GM12878 (cell line): Measurements from ENCODE around the gene OAF.

Experiments used
- POLR2AphosphoS5 ChIP-seq: IDR thresholded peaks from 2 replicates; pipeline ENCODE4 v1.6.1; 2011; ENCODE audit warnings: mild to moderate bottlenecking, low read length, inconsistent platforms
- SIN3A ChIP-seq: IDR thresholded peaks from 2 replicates; pipeline ENCODE4 v1.6.1; 2012; ENCODE audit warnings: low read depth, low read length, improper control_type of control experiment
- SP1 ChIP-seq: IDR thresholded peaks from one replicate; pipeline ENCODE4 v1.6.1; 2011; ENCODE audit warnings: low read depth, low read length
- SPI1 ChIP-seq: IDR thresholded peaks from 2 replicates; pipeline ENCODE4 v1.6.1; 2011; ENCODE audit warnings: low read depth, mild to moderate bottlenecking, low read length, moderate library complexity, borderline replicate concordance; ENCODE audit not compliant: insufficient read depth
- TAF1 ChIP-seq: IDR thresholded peaks from 2 replicates; pipeline ENCODE4 v1.6.1; 2011; ENCODE audit warnings: mild to moderate bottlenecking, low read depth, low read length, borderline replicate concordance
- USF2 ChIP-seq: IDR thresholded peaks from 2 replicates; pipeline ENCODE4 v1.6.1; 2011; ENCODE audit warnings: low read depth, low read length, improper control_type of control experiment, borderline replicate concordance
- TF ChIP-seq, protein P1 (sequence below), 3 experiments: IDR thresholded peaks in 2 of 3; conservative IDR thresholded peaks in 1 of 3; 2 replicates each; pipeline ENCODE4 v1.5.1; 2011; ENCODE audit warnings: low read depth in 3 of 3, low read length in 3 of 3, mild to moderate bottlenecking in 3 of 3, control low read depth in 2 of 3, moderate library complexity in 2 of 3, inconsistent platforms in 1 of 3, mixed read lengths in 1 of 3; ENCODE audit not compliant: control insufficient read depth in 2 of 3, insufficient read depth in 1 of 3; ENCODE audit errors: extremely low read depth in 1 of 3

DNA sequence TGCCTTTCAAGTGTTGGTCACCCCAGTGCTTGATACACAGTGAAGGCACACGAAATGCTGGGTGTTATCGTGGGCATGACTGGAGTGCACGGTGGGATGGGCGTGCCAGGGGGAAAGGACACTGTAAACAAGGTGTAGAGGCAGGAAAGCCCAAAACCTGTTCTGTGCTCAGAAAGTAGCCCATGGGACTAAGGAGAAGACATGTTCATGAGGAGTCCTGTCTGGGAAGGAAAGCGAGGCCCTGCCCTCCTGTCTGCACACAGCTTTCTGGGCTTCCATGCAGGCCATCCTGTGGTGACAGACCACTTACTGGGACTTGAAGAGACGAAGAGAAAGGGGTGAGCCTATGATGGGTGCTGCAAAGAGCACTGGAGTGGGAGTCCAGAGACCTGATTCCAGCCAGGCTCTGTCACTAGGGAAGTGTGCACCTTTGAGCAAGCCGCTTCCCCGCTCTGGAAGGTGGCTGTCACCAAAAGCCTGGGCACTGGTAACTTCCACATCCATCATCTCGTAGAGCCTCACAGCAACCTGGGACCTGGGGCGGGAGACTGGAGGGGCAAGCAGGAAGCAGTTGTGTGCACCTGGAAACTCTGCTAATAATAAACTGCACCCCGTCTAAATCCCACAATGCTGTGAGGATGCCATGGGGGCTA, 28.3 kb downstream of the OAF start:
- TF ChIP-seq SPI1 (no peak), POLR2AphosphoS5 (no peak), USF2 (no peak), SP1 (no peak), TAF1 (no peak), SIN3A (no peak)
- TF ChIP-seq, protein P1, sequence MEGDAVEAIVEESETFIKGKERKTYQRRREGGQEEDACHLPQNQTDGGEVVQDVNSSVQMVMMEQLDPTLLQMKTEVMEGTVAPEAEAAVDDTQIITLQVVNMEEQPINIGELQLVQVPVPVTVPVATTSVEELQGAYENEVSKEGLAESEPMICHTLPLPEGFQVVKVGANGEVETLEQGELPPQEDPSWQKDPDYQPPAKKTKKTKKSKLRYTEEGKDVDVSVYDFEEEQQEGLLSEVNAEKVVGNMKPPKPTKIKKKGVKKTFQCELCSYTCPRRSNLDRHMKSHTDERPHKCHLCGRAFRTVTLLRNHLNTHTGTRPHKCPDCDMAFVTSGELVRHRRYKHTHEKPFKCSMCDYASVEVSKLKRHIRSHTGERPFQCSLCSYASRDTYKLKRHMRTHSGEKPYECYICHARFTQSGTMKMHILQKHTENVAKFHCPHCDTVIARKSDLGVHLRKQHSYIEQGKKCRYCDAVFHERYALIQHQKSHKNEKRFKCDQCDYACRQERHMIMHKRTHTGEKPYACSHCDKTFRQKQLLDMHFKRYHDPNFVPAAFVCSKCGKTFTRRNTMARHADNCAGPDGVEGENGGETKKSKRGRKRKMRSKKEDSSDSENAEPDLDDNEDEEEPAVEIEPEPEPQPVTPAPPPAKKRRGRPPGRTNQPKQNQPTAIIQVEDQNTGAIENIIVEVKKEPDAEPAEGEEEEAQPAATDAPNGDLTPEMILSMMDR (IDR thresholded peaks at IDR 0.05 in 2 of 3, conservative IDR thresholded peaks at IDR 0.05 in 1 of 3; ENCODE audit: control insufficient read depth in 2 of 3, extremely low read depth in 1 of 3, insufficient read depth in 1 of 3, low read depth in 3 of 3, low read length in 3 of 3): no peak
